ENCODE measurements around the gene SULT1A1.
"Not testable (repeated sequence)": the region's sequence is repeated elsewhere in the genome, so short reads cannot be mapped to it uniquely, and the experiment has no call there.

The SULT1A1 gene

GRCh38 chr16:28591355-28591754, 18.5 kb downstream of the SULT1A1 start:
- in situ Hi-C loops (cut with HindIII; ENCODE audit: low sequenced_read_pairs) = no loop called here

GRCh38 chr16:28590384-28591340, 19.2 kb downstream of the SULT1A1 start:
- in situ Hi-C loops (cut with HindIII; ENCODE audit: low sequenced_read_pairs) = no loop called here

- in situ Hi-C loops (cut with HindIII; ENCODE audit: low sequenced_read_pairs) = loop anchor here (5.0 kb wide), 1 partner anchor 48 kb away; no protein-coding TSS in a partner anchor
Observed at GRCh38 chr16:28589930-28590329, 19.9 kb downstream of the SULT1A1 start.

- in situ Hi-C loops (cut with HindIII; ENCODE audit: low sequenced_read_pairs) = loop anchor here (5.0 kb wide), 1 partner anchor 47 kb away; no protein-coding TSS in a partner anchor
Observed at GRCh38 chr16:28589069-28589468, 20.8 kb downstream of the SULT1A1 start.

- in situ Hi-C loops (cut with HindIII; ENCODE audit: low sequenced_read_pairs) = loop anchor here (5.0 kb wide), 1 partner anchor 45 kb away; no protein-coding TSS in a partner anchor
Observed at GRCh38 chr16:28587386-28587785, 22.5 kb downstream of the SULT1A1 start.

GRCh38 chr16:28586466-28586865, 23.4 kb downstream of the SULT1A1 start:
- in situ Hi-C loops (cut with HindIII; ENCODE audit: low sequenced_read_pairs) = loop anchor here (5.0 kb wide), 1 partner anchor 44 kb away; no protein-coding TSS in a partner anchor

GRCh38 chr16:28585674-28586073, 24.2 kb downstream of the SULT1A1 start:
- in situ Hi-C loops (cut with HindIII; ENCODE audit: low sequenced_read_pairs) = loop anchor here (5.0 kb wide), 1 partner anchor 43 kb away; no protein-coding TSS in a partner anchor

GRCh38 chr16:28580726-28581315, 29.0 kb downstream of the SULT1A1 start:
- in situ Hi-C loops (cut with HindIII; ENCODE audit: low sequenced_read_pairs) = no loop called here

GRCh38 chr16:28575446-28576109, 34.3 kb downstream of the SULT1A1 start:
- in situ Hi-C loops (cut with HindIII; ENCODE audit: low sequenced_read_pairs) = no loop called here

GRCh38 chr16:28574925-28575324, 34.9 kb downstream of the SULT1A1 start:
- in situ Hi-C loops (cut with HindIII; ENCODE audit: low sequenced_read_pairs) = no loop called here

GRCh38 chr16:28573738-28574718, 35.8 kb downstream of the SULT1A1 start:
- in situ Hi-C loops (cut with HindIII; ENCODE audit: low sequenced_read_pairs) = no loop called here

- in situ Hi-C loops (cut with HindIII; ENCODE audit: low sequenced_read_pairs) = no loop called here
Observed at GRCh38 chr16:28572696-28573510, 36.9 kb downstream of the SULT1A1 start.

GRCh38 chr16:28569968-28570752, 39.7 kb downstream of the SULT1A1 start:
- in situ Hi-C loops (cut with HindIII; ENCODE audit: low sequenced_read_pairs) = no loop called here

GRCh38 chr16:28569021-28569420, 40.8 kb downstream of the SULT1A1 start:
- in situ Hi-C loops (cut with HindIII; ENCODE audit: low sequenced_read_pairs) = no loop called here

- in situ Hi-C loops (cut with HindIII; ENCODE audit: low sequenced_read_pairs) = no loop called here
Observed at GRCh38 chr16:28567292-28567691, 42.6 kb downstream of the SULT1A1 start.

GRCh38 chr16:28566233-28566925, 43.5 kb downstream of the SULT1A1 start:
- in situ Hi-C loops (cut with HindIII; ENCODE audit: low sequenced_read_pairs) = not testable (repeated sequence)

GRCh38 chr16:28563218-28563617, 46.6 kb downstream of the SULT1A1 start:
- in situ Hi-C loops (cut with HindIII; ENCODE audit: low sequenced_read_pairs) = no loop called here

- in situ Hi-C loops (cut with HindIII; ENCODE audit: low sequenced_read_pairs) = no loop called here
Observed at GRCh38 chr16:28562199-28562598, 47.6 kb downstream of the SULT1A1 start.

All from DLD1 (cell line).